Thyroid gland (tissue), 4 donors: ENCODE results near the gene MAN2C1. TPM values are rescaled to one million over a fixed set of nuclear protein-coding genes. Genes with fewer than 3 reads are reported as not detected.

ENCODE experiments used
- DNase-seq, 2 donors: peaks; one replicate each; pipeline ENCODE4 v3.0.0-alpha.2; 2019
- H3K27ac ChIP-seq, 3 donors: fragments of 200-600 bp; sonication (generic); 1 replicate in 2 of 3; 2 replicates in 1 of 3; pipeline ENCODE4 v1.5.1; 2016 to 2019; ENCODE audit warnings: mild to moderate bottlenecking in 1 of 3, moderate library complexity in 1 of 3
- H3K27me3 ChIP-seq: fragments of 200-600 bp; sonication (generic); one replicate; pipeline ENCODE4 v1.5.1; 2019
- H3K36me3 ChIP-seq, 2 donors: fragments of 200-600 bp; sonication (generic); one replicate each; pipeline ENCODE4 v1.5.1; 2016 to 2019
- H3K4me1 ChIP-seq, 2 donors: fragments of 200-600 bp; sonication (generic); one replicate each; pipeline ENCODE4 v1.5.1; 2017 to 2019
- H3K4me3 ChIP-seq, 3 donors: fragments of 200-600 bp; sonication (generic); replicated peaks in 1 of 3; 1 replicate in 2 of 3; 2 replicates in 1 of 3; pipeline ENCODE4 v1.5.1; 2016; ENCODE audit warnings: mild to moderate bottlenecking in 1 of 3
- H3K9me3 ChIP-seq: fragments of 200-600 bp; sonication (generic); one replicate; pipeline ENCODE4 v1.5.1; 2017
- CTCF ChIP-seq, 6 experiments: fragments of 200-600 bp in 3 of 6; fragments of 450-650 bp in 3 of 6; sonication (generic) in 3 of 6; IDR thresholded peaks; one replicate each; pipeline ENCODE4 v1.5.1; 2016 to 2019; ENCODE audit warnings: antibody characterized with exemption in 6 of 6, mild to moderate bottlenecking in 2 of 6, inconsistent platforms in 1 of 6, moderate library complexity in 1 of 6
- POLR2A ChIP-seq, 2 donors: fragments of 450-650 bp; IDR thresholded peaks; one replicate each; pipeline ENCODE4 v1.6.1; 2017; ENCODE audit warnings: antibody characterized with exemption in 2 of 2, mild to moderate bottlenecking in 2 of 2, moderate library complexity in 1 of 2
- WGBS, 2 donors: methylation state at CpG; one replicate each; pipeline ENCODE4 v1.1.5; 2017; 5-methylcytosine and 5-hydroxymethylcytosine counted together
- intact Hi-C: fragments of 100-400 bp; cut with DNase I; formaldehyde crosslinking; loops from one replicate; pipeline ENCODE4 v1.15.1; 2023
- total RNA-seq, 4 donors: library from RNA; depleted of rRNA; stranded (reverse); fragments of >200 nt; gene quantifications; one replicate each; pipeline ENCODE4 v1.2.3, GENCODE V29; 2016

Gene MAN2C1
- total RNA-seq, 4 donors from 2014 or later, result 200 to 357 (median 226) TPM

- WGBS, 2 donors, result 91 to 100% methylated on average over 2 to 11 of the region's 15 CpGs
- intact Hi-C loops, result loop anchor here (10.0 kb wide), 1 partner anchor 295 kb away; no protein-coding TSS in a partner anchor
- Histone ChIP-seq H3K4me3 (no peak overlapping the region), H3K4me1 (no peaks in the 10 kb centered on the region), H3K27me3 (no peaks in the 10 kb centered on the region), H3K36me3 (peaks cover 22 to 54% of the 10 kb centered on the region in 2 donors), H3K9me3 (no peaks in the 10 kb centered on the region), H3K27ac (no peak overlapping the region)
- DNase-seq, result no peak
- TF ChIP-seq POLR2A (IDR thresholded peaks at IDR 0.05) (no peak), CTCF (IDR thresholded peaks at IDR 0.05) (no peak)
These were observed 8.7 kb downstream of the MAN2C1 start for GRCh38 chr15:75359537-75360250.

- Histone ChIP-seq H3K9me3 (no peaks in the 10 kb centered on the region), H3K36me3 (peaks cover 24 to 46% of the 10 kb centered on the region in 2 donors), H3K4me1 (no peaks in the 10 kb centered on the region), H3K4me3 (no peak overlapping the region), H3K27me3 (no peaks in the 10 kb centered on the region), H3K27ac (no peak overlapping the region)
- DNase-seq, result no peak
- 98 to 99% methylated on average over 8 to 9 of the region's 10 CpGs for WGBS, 2 donors
- intact Hi-C loops, result no loop called here
- TF ChIP-seq POLR2A (IDR thresholded peaks at IDR 0.05) (no peak), CTCF (IDR thresholded peaks at IDR 0.05) (no peak)
These were observed 9.5 kb downstream of the MAN2C1 start for GRCh38 chr15:75358771-75359536.

- Histone ChIP-seq H3K4me3 (no peak overlapping the region), H3K27ac (no peak overlapping the region), H3K4me1 (no peaks in the 10 kb centered on the region), H3K27me3 (no peaks in the 10 kb centered on the region), H3K36me3 (peaks cover 24 to 43% of the 10 kb centered on the region in 2 donors), H3K9me3 (no peaks in the 10 kb centered on the region)
- TF ChIP-seq POLR2A (IDR thresholded peaks at IDR 0.05) (no peak), CTCF (IDR thresholded peaks at IDR 0.05) (no peak)
- intact Hi-C loops, result no loop called here
- no peak for DNase-seq
- WGBS, 2 donors, result 92 to 97% methylated on average over 8 to 13 of the region's 17 CpGs
These were observed 10.3 kb downstream of the MAN2C1 start for GRCh38 chr15:75357976-75358673.

- H3K36me3 ChIP-seq, result peaks cover 24 to 33% of the 10 kb centered on the region in 2 donors
- no peaks in the 10 kb centered on the region for H3K9me3 ChIP-seq
- H3K4me1 ChIP-seq, result no peaks in the 10 kb centered on the region
- no peak for TF ChIP-seq POLR2A (IDR thresholded peaks at IDR 0.05)
- H3K4me3 ChIP-seq, result no peak overlapping the region
- DNase-seq, result no peak
- WGBS, 2 donors, result 96 to 97% methylated on average over 14 to 19 of the region's 20 CpGs
- H3K27me3 ChIP-seq, result no peaks in the 10 kb centered on the region
- intact Hi-C loops, result no loop called here
- H3K27ac ChIP-seq, result no peak overlapping the region
These were observed 11.9 kb downstream of the MAN2C1 start for GRCh38 chr15:75356517-75356916.

GRCh38 chr15:75356006-75356405, 12.4 kb downstream of the MAN2C1 start:
- no peaks in the 10 kb centered on the region for H3K27me3 ChIP-seq
- H3K27ac ChIP-seq, result no peak overlapping the region
- WGBS, 2 donors, result 82 to 93% methylated on average over 13 to 18 of the region's 28 CpGs
- H3K36me3 ChIP-seq, result peaks cover 20 to 28% of the 10 kb centered on the region in 2 donors
- DNase-seq, result no peak
- no peaks in the 10 kb centered on the region for H3K4me1 ChIP-seq
- no peak for TF ChIP-seq CTCF (IDR thresholded peaks at IDR 0.05)
- TF ChIP-seq POLR2A (IDR thresholded peaks at IDR 0.05), result no peak
- no peaks in the 10 kb centered on the region for H3K9me3 ChIP-seq
- intact Hi-C loops, result no loop called here
- H3K4me3 ChIP-seq, result no peak overlapping the region
